HFFc6 (cell line): Measurements from ENCODE around the gene GAREM1. TPM values are rescaled to one million over a fixed set of nuclear protein-coding genes. Genes with fewer than 3 reads are reported as not detected.

Experiments
- DNase-seq: peaks from one replicate; pipeline ENCODE4 v3.0.0-alpha.2; 2018
- H3K27ac Mint-ChIP-seq: 2 replicates; pipeline ENCODE4 v1.8.0; 2020; ENCODE audit warnings: mild to moderate bottlenecking, mixed read lengths
- H3K27me3 Mint-ChIP-seq: 2 replicates; pipeline ENCODE4 v1.8.0; 2021; ENCODE audit warnings: mild to moderate bottlenecking, moderate library complexity, mixed read lengths; ENCODE audit not compliant: insufficient read depth
- H3K36me3 Mint-ChIP-seq: 2 replicates; pipeline ENCODE4 v1.8.0; 2021; ENCODE audit warnings: low read depth, mixed read lengths
- H3K4me1 Mint-ChIP-seq: 2 replicates; pipeline ENCODE4 v1.8.0; 2020; ENCODE audit warnings: low read depth, mixed read lengths
- H3K4me3 Mint-ChIP-seq: 2 replicates; pipeline ENCODE4 v1.8.0; 2020; ENCODE audit warnings: mild to moderate bottlenecking, moderate library complexity, mixed read lengths
- H3K9me3 Mint-ChIP-seq: 2 replicates; pipeline ENCODE4 v1.8.0; 2020; ENCODE audit warnings: mild to moderate bottlenecking, mixed read lengths
- total RNA-seq, 6 experiments: library from RNA; stranded (reverse); fragmentation: NEBNext Ultra II Directional; extraction: Animal tissue kit (Norgen Biotek cat#: 25700); gene quantifications; 2 replicates in 1 of 6; 3 replicates in 5 of 6; pipeline ENCODE4 v1.2.3, GENCODE V29; 2021
- TF ChIP-seq, protein P1 (sequence below): fragments of 200-600 bp; sonication (generic); IDR thresholded peaks from 2 replicates; pipeline ENCODE4 v1.5.0; 2021; ENCODE audit warnings: antibody characterized with exemption, mild to moderate bottlenecking

GAREM1 gene
- total RNA-seq, 6 experiments from 2014 or later = 0.03 to 0.31 (median 0.08) TPM

DNA sequence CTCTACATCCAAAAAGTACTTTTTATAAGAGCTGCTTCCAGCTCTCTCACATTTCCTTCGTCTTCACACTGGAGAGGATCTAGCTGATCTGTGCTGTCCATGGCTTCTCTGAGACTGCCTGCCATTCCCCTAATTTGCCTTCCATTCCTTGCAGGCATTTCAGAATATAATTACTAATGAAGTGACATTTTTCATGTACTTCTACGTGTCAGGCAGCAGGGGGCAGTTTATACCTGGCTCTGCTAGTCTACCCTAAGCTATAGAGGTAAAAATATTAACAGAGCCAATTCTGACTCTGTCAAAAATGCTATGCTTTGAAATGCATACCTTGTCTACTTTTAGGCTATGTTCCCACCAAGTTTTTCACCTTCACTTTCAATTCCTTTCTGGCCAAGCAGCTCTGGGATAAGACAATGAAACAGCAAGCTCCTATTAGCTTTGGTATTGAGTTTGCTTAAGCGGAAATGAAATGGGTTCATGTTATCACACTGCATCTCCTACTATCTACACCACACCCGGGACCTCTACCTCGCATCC lies 198.9 kb downstream of the GAREM1 start:
- peak; percentile 25 for DNase-seq
- no peaks in the 10 kb centered on the region for H3K4me1 Mint-ChIP-seq
- H3K4me3 Mint-ChIP-seq = no peak overlapping the region
- no peaks in the 10 kb centered on the region for H3K36me3 Mint-ChIP-seq
- no peaks in the 10 kb centered on the region; the same call in 1 of the 2 replicates for H3K9me3 Mint-ChIP-seq
- peaks cover 2% of the 10 kb centered on the region; the same call in 1 of the 2 replicates for H3K27me3 Mint-ChIP-seq
- H3K27ac Mint-ChIP-seq = no peak overlapping the region
- TF ChIP-seq, protein P1, sequence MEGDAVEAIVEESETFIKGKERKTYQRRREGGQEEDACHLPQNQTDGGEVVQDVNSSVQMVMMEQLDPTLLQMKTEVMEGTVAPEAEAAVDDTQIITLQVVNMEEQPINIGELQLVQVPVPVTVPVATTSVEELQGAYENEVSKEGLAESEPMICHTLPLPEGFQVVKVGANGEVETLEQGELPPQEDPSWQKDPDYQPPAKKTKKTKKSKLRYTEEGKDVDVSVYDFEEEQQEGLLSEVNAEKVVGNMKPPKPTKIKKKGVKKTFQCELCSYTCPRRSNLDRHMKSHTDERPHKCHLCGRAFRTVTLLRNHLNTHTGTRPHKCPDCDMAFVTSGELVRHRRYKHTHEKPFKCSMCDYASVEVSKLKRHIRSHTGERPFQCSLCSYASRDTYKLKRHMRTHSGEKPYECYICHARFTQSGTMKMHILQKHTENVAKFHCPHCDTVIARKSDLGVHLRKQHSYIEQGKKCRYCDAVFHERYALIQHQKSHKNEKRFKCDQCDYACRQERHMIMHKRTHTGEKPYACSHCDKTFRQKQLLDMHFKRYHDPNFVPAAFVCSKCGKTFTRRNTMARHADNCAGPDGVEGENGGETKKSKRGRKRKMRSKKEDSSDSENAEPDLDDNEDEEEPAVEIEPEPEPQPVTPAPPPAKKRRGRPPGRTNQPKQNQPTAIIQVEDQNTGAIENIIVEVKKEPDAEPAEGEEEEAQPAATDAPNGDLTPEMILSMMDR = peak; percentile 76

GRCh38 chr18:32270341-32270740 lies 200.3 kb downstream of the GAREM1 start:
- no peak for DNase-seq
- no peak overlapping the region for H3K27ac Mint-ChIP-seq
- no peak overlapping the region for H3K4me3 Mint-ChIP-seq
- H3K4me1 Mint-ChIP-seq = no peaks in the 10 kb centered on the region
- no peaks in the 10 kb centered on the region for H3K36me3 Mint-ChIP-seq
- H3K9me3 Mint-ChIP-seq = no peaks in the 10 kb centered on the region
- TF ChIP-seq, protein P1 = no peak
- H3K27me3 Mint-ChIP-seq = no peaks in the 10 kb centered on the region; the same call in 1 of the 2 replicates

GRCh38 chr18:32267463-32267862 lies 203.2 kb downstream of the GAREM1 start:
- TF ChIP-seq, protein P1 = no peak
- H3K9me3 Mint-ChIP-seq = no peaks in the 10 kb centered on the region
- no peak for DNase-seq
- H3K27ac Mint-ChIP-seq = no peak overlapping the region
- H3K36me3 Mint-ChIP-seq = no peaks in the 10 kb centered on the region
- no peaks in the 10 kb centered on the region for H3K4me1 Mint-ChIP-seq
- no peaks in the 10 kb centered on the region; the same call in 1 of the 2 replicates for H3K27me3 Mint-ChIP-seq
- no peak overlapping the region for H3K4me3 Mint-ChIP-seq

GRCh38 chr18:32264401-32264800 lies 206.3 kb downstream of the GAREM1 start:
- no peaks in the 10 kb centered on the region for H3K4me1 Mint-ChIP-seq
- H3K36me3 Mint-ChIP-seq = no peaks in the 10 kb centered on the region
- TF ChIP-seq, protein P1 = no peak
- H3K27ac Mint-ChIP-seq = no peak overlapping the region
- no peak overlapping the region for H3K4me3 Mint-ChIP-seq
- no peak for DNase-seq
- H3K9me3 Mint-ChIP-seq = peaks cover 5% of the 10 kb centered on the region; the same call in 1 of the 2 replicates
- no peaks in the 10 kb centered on the region; the same call in 1 of the 2 replicates for H3K27me3 Mint-ChIP-seq

DNA sequence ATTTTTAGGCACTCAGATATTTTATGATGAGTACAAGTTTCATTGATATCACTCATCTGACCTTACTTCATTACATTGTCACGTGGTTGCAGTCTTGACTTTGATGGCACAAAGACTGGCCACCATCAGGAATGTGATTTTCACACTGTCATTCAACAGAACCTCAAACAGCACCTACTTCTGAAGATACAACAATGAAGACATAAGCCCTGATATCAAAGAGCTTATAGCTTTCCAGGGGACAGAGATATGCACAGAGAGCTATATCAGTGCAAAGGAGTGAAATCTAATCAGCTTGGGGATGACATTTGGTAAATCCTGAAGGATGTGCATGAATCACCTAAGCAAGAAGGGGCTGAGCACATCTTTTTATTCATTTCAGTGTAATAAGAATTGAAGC lies 208.6 kb downstream of the GAREM1 start:
- Mint-ChIP-seq H3K27ac (no peak overlapping the region), H3K4me1 (no peaks in the 10 kb centered on the region), H3K4me3 (no peak overlapping the region), H3K27me3 (no peaks in the 10 kb centered on the region; the same call in 1 of the 2 replicates), H3K9me3 (peaks cover 8% of the 10 kb centered on the region), H3K36me3 (no peaks in the 10 kb centered on the region)
- DNase-seq = no peak
- TF ChIP-seq, protein P1 = no peak
